HG03064 (cell line): ENCODE results near the gene PHAX.
"Not testable (repeated sequence)": the region's sequence is repeated elsewhere in the genome, so short reads cannot be mapped to it uniquely, and the experiment has no call there.

ENCODE experiments used
- ATAC-seq: cut with Tn5 transposase; IDR thresholded peaks from one replicate; pipeline ENCODE4 v1.9.1; 2021; ENCODE audit warnings: low read depth; ENCODE audit not compliant: unreplicated experiment

The PHAX gene

GRCh38 chr5:126600631-126601511 lies at the start of gene PHAX:
Gene PHAX (plus strand): TSS chr5:126600947. CDS start chr5:126600963, 16 bp downstream.
- ATAC-seq = peak; percentile 96

GRCh38 chr5:126552614-126553013 lies 48.1 kb upstream of the PHAX start:
- no peak for ATAC-seq

GRCh38 chr5:126555101-126555500 lies 45.6 kb upstream of the PHAX start:
- not testable (repeated sequence) for ATAC-seq

- ATAC-seq = no peak
Observed at GRCh38 chr5:126561908-126562307, 38.8 kb upstream of the PHAX start.

GRCh38 chr5:126562823-126563222 lies 37.9 kb upstream of the PHAX start:
- ATAC-seq = peak; percentile 73

- ATAC-seq = no peak
Observed at GRCh38 chr5:126568206-126568755, 32.5 kb upstream of the PHAX start.

- ATAC-seq = no peak
Observed at GRCh38 chr5:126575644-126576043, 25.1 kb upstream of the PHAX start.

GRCh38 chr5:126576974-126577373 lies 23.8 kb upstream of the PHAX start:
- ATAC-seq = no peak

- no peak for ATAC-seq
Observed at GRCh38 chr5:126577415-126577814, 23.3 kb upstream of the PHAX start.

- ATAC-seq = no peak
Observed at GRCh38 chr5:126579716-126580115, 21.0 kb upstream of the PHAX start.

- ATAC-seq = no peak
Observed at GRCh38 chr5:126583761-126584160, 17.0 kb upstream of the PHAX start.

GRCh38 chr5:126587551-126588390 lies 13.0 kb upstream of the PHAX start:
- no peak for ATAC-seq

GRCh38 chr5:126589536-126590297 lies 11.0 kb upstream of the PHAX start:
- ATAC-seq = no peak

GRCh38 chr5:126591549-126591948 lies 9.2 kb upstream of the PHAX start:
- ATAC-seq = no peak

- peak; percentile 80 for ATAC-seq
Observed at GRCh38 chr5:126594748-126595485, 5.8 kb upstream of the PHAX start, which contains the start of gene ALDH7A1. Gene ALDH7A1 (minus strand): TSS chr5:126595219. CDS start chr5:126595198, 21 bp downstream.

- ATAC-seq = no peak
Observed at GRCh38 chr5:126595486-126596083, 5.2 kb upstream of the PHAX start.

- ATAC-seq = no peak
Observed at GRCh38 chr5:126597156-126597555, 3.6 kb upstream of the PHAX start.

- ATAC-seq = no peak
Observed at GRCh38 chr5:126599499-126599898, 1.2 kb upstream of the PHAX start.

GRCh38 chr5:126599971-126600630 lies 646 bp upstream of the PHAX start:
- ATAC-seq = not testable (repeated sequence)
